GM12878 (cell line): ENCODE data around the gene ELL.

Experiments used
- RB1 ChIP-seq: fragments of 450-650 bp; formaldehyde crosslinking; IDR thresholded peaks from 2 replicates; pipeline ENCODE4 v1.6.1; 2017; ENCODE audit warnings: mild to moderate bottlenecking, borderline replicate concordance
- SIN3A ChIP-seq: IDR thresholded peaks from 2 replicates; pipeline ENCODE4 v1.6.1; 2012; ENCODE audit warnings: low read depth, low read length, improper control_type of control experiment
- SMC3 ChIP-seq: IDR thresholded peaks from 2 replicates; pipeline ENCODE4 v1.6.1; 2011; ENCODE audit warnings: low read length, improper control_type of control experiment, borderline replicate concordance
- TF ChIP-seq, protein P1 (sequence below), 3 experiments: IDR thresholded peaks in 2 of 3; conservative IDR thresholded peaks in 1 of 3; 2 replicates each; pipeline ENCODE4 v1.5.1; 2011; ENCODE audit warnings: low read depth in 3 of 3, low read length in 3 of 3, mild to moderate bottlenecking in 3 of 3, control low read depth in 2 of 3, moderate library complexity in 2 of 3, inconsistent platforms in 1 of 3, mixed read lengths in 1 of 3; ENCODE audit not compliant: control insufficient read depth in 2 of 3, insufficient read depth in 1 of 3; ENCODE audit errors: extremely low read depth in 1 of 3

DNA sequence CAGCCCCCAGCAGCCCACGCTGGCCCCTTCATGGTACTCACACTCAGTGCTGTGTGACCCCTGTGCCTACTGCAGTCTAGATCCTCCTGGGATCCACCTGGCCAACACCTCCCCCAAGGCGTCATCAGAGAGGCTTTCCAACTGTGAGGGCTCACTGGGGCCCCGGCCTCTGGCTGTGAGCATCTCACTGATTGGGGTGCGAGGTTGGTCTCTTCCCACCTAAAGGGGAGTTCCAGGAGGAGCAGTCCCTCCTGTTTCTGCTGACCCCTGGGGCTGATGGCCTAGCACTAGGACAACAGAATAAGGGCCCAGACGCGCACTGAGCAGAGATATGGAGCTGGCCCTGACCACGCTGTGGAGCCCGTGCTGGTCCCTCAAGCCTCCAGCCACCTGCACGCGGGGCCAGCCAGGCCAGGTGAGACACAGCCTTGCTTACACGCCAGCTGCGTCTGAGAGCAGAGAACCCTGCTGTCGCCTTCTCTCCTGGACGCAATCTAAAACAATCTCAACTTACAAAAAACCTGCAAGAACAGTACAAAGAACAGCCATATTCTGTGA is 32.2 kb downstream of the ELL start:
- no peak for TF ChIP-seq RB1
- TF ChIP-seq SMC3 = no peak
- TF ChIP-seq SIN3A = no peak
- TF ChIP-seq, protein P1, sequence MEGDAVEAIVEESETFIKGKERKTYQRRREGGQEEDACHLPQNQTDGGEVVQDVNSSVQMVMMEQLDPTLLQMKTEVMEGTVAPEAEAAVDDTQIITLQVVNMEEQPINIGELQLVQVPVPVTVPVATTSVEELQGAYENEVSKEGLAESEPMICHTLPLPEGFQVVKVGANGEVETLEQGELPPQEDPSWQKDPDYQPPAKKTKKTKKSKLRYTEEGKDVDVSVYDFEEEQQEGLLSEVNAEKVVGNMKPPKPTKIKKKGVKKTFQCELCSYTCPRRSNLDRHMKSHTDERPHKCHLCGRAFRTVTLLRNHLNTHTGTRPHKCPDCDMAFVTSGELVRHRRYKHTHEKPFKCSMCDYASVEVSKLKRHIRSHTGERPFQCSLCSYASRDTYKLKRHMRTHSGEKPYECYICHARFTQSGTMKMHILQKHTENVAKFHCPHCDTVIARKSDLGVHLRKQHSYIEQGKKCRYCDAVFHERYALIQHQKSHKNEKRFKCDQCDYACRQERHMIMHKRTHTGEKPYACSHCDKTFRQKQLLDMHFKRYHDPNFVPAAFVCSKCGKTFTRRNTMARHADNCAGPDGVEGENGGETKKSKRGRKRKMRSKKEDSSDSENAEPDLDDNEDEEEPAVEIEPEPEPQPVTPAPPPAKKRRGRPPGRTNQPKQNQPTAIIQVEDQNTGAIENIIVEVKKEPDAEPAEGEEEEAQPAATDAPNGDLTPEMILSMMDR (IDR thresholded peaks at IDR 0.05 in 2 of 3, conservative IDR thresholded peaks at IDR 0.05 in 1 of 3; ENCODE audit: control insufficient read depth in 2 of 3, extremely low read depth in 1 of 3, insufficient read depth in 1 of 3, low read depth in 3 of 3, low read length in 3 of 3) = no peak
